ENCODE measurements around the gene FAM131A.

DNA sequence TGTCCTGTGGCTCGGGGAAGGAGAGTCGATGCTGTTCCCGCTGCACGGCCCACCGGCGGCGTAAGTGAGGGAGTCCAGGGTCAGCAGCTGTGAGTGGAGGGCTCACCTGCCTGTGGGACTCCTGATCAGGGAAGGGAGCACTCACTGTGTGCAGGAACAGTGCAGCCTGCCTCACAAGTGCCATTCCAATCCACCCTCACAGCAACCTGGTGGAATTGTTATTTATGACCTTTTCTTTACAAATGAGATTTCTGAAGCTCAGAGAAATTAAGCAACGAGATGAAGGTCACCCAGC, 51.5 kb downstream of the FAM131A start:
- TF ChIP-seq ARNT (IDR thresholded peaks at IDR 0.05) (no peak), LEF1 (IDR thresholded peaks at IDR 0.05; ENCODE audit: borderline replicate concordance) (no peak), CTBP1 (IDR thresholded peaks at IDR 0.05; ENCODE audit: borderline replicate concordance) (no peak), ZNF384 (IDR thresholded peaks at IDR 0.05) (no peak), SUZ12 (IDR thresholded peaks at IDR 0.05) (no peak), BHLHE40 (IDR thresholded peaks at IDR 0.05; ENCODE audit: borderline replicate concordance) (no peak)
